Measurements from ENCODE around the gene ZBTB11. TPM values are rescaled to one million over a fixed set of nuclear protein-coding genes. Genes with fewer than 3 reads are reported as not detected.
A peak's percentile ranks its signal among the peaks of the same experiment; 100 is the strongest.

The ZBTB11 gene
- total RNA-seq, 1 experiment from 2014 or later = 14.8 TPM

DNA sequence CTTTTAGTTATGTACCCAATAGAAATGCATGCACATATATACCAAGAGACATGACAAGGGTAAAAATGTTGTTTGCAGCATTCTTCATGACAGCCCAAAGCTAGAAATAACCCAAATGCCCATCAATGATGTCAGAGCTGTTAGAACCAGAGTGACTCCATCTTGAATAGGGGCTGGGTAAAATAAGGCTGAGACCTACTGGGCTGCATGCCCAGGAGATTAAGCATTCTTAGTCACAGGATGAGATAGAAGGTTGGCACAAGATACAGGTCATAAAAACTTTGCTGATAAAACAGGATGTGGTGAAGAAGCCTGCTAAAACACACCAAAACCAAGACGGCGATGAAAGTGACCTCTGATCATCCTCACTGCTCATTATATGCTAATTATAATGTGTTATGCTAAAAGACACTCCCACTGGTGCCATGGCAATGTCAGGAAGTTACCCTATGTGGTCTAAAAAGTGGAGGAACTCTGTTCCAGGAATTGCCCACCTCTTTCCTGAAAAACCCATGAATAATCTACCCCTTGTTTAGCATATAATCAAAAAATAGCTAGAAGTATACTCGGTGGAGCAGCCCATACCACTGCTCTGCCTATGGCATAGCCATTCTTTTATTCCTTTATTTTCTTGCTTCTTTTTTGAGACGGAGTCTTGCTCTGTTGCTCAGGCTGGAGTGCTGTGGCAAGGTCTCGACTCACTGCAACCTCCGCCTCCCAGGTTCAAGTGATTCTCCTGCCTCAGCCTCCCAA lies 32.9 kb downstream of the ZBTB11 start:
- no peaks in the 10 kb centered on the region for H3K27me3 Mint-ChIP-seq (ENCODE audit: low read depth)

More for the DNA sequence above, 32.9 kb downstream of the ZBTB11 start:
- Mint-ChIP-seq H3K4me3 (no peak overlapping the region), H3K27ac (peak overlapping the region in 1 of 3 experiments; percentile 62; a peak in 2 of 7 replicates), H3K36me3 (ENCODE audit: insufficient read depth in 1 of 3, low read depth in 3 of 3) (peaks cover 7 to 12% (median 7%) of the 10 kb centered on the region in 3 experiments), H3K4me1 (peaks cover 22 to 32% of the 10 kb centered on the region in 2 experiments), H3K9me3 (no peaks in the 10 kb centered on the region; a peak in 1 of 5 replicates)
- no peak overlapping the region for H3K14ac ChIP-seq (ENCODE audit: insufficient read depth, low read length)
- H3K23me2 ChIP-seq (ENCODE audit: insufficient read length, low read depth, low read length, poor library complexity, severe bottlenecking) = no peaks in the 10 kb centered on the region
- H3K18ac ChIP-seq (ENCODE audit: insufficient read length, low read depth, low read length) = no peak overlapping the region
- no peaks in the 10 kb centered on the region for H3K9me3 ChIP-seq (ENCODE audit: control insufficient read depth, low read depth, low read length)
- no peaks in the 10 kb centered on the region for H3K27me3 ChIP-seq (ENCODE audit: insufficient read depth, low read length)
- H2BK15ac ChIP-seq (ENCODE audit: low read depth, low read length) = no peak overlapping the region
- H3K4me1 ChIP-seq (ENCODE audit: insufficient read depth, low read length) = peaks cover 2% of the 10 kb centered on the region; the same call in 1 of the 2 replicates
- H2BK5ac ChIP-seq (ENCODE audit: insufficient read length, low read length) = no peak overlapping the region
- no peaks in the 10 kb centered on the region for H4K20me1 ChIP-seq (ENCODE audit: control insufficient read depth, insufficient read depth, insufficient read length)
- no peak overlapping the region for H3T11ph ChIP-seq (ENCODE audit: low read length)
- no peak overlapping the region for H2BK120ac ChIP-seq (ENCODE audit: low read depth, low read length, poor library complexity, severe bottlenecking)
- DNase-seq = no peak
- no peak overlapping the region for H4K91ac ChIP-seq (ENCODE audit: insufficient read length, low read depth, low read length)
- no peak overlapping the region for H3K9ac ChIP-seq (ENCODE audit: extremely low read depth, insufficient read length, low read length)
- no peak overlapping the region for H2AK5ac ChIP-seq (ENCODE audit: insufficient read length, low read length)
- H4K8ac ChIP-seq (replicated peaks; ENCODE audit: insufficient read length, low read depth, low read length) = no peak overlapping the region
- H3K79me1 ChIP-seq (ENCODE audit: insufficient read depth, low read depth, low read length, poor library complexity, severe bottlenecking) = no peaks in the 10 kb centered on the region
- H3K56ac ChIP-seq (ENCODE audit: insufficient read length, low read depth, low read length) = no peak overlapping the region
- no peak overlapping the region for H4K5ac ChIP-seq (ENCODE audit: insufficient read length, low read depth, low read length)
- TF ChIP-seq, protein P1, sequence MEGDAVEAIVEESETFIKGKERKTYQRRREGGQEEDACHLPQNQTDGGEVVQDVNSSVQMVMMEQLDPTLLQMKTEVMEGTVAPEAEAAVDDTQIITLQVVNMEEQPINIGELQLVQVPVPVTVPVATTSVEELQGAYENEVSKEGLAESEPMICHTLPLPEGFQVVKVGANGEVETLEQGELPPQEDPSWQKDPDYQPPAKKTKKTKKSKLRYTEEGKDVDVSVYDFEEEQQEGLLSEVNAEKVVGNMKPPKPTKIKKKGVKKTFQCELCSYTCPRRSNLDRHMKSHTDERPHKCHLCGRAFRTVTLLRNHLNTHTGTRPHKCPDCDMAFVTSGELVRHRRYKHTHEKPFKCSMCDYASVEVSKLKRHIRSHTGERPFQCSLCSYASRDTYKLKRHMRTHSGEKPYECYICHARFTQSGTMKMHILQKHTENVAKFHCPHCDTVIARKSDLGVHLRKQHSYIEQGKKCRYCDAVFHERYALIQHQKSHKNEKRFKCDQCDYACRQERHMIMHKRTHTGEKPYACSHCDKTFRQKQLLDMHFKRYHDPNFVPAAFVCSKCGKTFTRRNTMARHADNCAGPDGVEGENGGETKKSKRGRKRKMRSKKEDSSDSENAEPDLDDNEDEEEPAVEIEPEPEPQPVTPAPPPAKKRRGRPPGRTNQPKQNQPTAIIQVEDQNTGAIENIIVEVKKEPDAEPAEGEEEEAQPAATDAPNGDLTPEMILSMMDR (conservative IDR thresholded peaks at IDR 0.05) = no peak
- no peak overlapping the region for H2BK20ac ChIP-seq (ENCODE audit: low read depth, low read length, poor library complexity, severe bottlenecking)
- no peaks in the 10 kb centered on the region for H3K79me2 ChIP-seq (ENCODE audit: insufficient read depth, low read length)
- no peak overlapping the region for H2AFZ ChIP-seq (ENCODE audit: low read length)
- no CpG with 5 or more reads among the region's 6 CpGs for WGBS (ENCODE audit: extremely low coverage, insufficient read length, low lambda C conversion rate)
- no peak overlapping the region for H3K4me2 ChIP-seq (ENCODE audit: insufficient read depth, insufficient read length, low read length)
- no peak overlapping the region for H2BK12ac ChIP-seq (ENCODE audit: insufficient read length, low read depth, low read length)
- H3K27ac ChIP-seq (ENCODE audit: insufficient read length, low read depth, low read length) = no peak overlapping the region
- no peak overlapping the region for H3K23ac ChIP-seq (ENCODE audit: insufficient read length, low read depth, low read length)
- H3K4ac ChIP-seq (ENCODE audit: low read depth, low read length) = no peak overlapping the region

All from H9 (cell line).